ENCODE data around the gene CALM1.

The CALM1 gene

DNA sequence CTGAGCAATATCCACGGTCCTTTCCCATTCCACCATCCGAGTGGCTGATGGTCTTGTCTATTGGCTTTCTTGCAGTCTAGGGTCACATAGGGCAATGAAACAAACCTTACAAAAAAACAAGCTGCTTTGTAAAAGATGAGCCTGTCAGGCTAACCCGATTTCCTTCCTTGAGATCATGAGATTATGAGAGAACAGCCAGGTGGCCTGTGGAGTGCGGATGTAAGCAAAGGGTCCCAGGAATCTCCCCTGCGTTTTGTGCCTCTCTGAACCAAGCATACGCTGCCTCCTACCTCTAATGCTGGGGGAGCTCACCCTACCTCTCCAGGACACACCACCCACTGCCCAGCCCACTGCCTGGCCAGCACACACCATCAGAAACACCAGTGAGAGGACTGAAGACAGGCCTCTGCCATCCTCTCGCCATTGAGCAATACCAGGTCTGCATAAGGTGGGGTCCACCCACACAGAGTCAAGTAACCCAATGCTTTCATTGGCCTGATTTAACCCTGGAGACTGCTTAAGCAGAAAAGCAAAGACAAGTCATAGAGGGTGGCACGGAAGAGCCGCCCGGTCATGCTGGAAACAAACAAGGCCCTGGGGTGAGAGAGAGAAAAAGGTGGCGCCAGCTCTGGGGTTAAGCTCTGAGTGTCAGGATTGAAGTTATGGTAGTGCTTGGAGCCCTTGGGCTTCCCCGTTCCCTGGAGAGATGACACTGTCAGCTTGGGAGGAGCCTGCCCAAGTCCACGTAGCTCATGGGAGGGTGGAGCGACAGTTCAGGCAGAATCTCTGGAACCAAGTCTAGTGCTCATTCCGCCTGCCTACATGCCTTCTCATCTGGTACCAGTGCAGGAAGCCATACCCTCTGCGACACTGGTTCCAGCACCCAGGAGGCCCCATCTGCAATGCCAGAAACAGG, 46.6 kb downstream of the CALM1 start:
- DNase-seq (ENCODE audit: low spot score) = no peak
- in situ Hi-C loops (cut with MboI; ENCODE audit: low pct_unique_long_range_greater_than_20kb, low sequenced_read_pairs, unreplicated experiment) = no loop called here
- TF ChIP-seq, protein P1, sequence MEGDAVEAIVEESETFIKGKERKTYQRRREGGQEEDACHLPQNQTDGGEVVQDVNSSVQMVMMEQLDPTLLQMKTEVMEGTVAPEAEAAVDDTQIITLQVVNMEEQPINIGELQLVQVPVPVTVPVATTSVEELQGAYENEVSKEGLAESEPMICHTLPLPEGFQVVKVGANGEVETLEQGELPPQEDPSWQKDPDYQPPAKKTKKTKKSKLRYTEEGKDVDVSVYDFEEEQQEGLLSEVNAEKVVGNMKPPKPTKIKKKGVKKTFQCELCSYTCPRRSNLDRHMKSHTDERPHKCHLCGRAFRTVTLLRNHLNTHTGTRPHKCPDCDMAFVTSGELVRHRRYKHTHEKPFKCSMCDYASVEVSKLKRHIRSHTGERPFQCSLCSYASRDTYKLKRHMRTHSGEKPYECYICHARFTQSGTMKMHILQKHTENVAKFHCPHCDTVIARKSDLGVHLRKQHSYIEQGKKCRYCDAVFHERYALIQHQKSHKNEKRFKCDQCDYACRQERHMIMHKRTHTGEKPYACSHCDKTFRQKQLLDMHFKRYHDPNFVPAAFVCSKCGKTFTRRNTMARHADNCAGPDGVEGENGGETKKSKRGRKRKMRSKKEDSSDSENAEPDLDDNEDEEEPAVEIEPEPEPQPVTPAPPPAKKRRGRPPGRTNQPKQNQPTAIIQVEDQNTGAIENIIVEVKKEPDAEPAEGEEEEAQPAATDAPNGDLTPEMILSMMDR (IDR thresholded peaks at IDR 0.05; ENCODE audit: extremely low read depth, insufficient read depth, missing control alignments) = no peak

DNA sequence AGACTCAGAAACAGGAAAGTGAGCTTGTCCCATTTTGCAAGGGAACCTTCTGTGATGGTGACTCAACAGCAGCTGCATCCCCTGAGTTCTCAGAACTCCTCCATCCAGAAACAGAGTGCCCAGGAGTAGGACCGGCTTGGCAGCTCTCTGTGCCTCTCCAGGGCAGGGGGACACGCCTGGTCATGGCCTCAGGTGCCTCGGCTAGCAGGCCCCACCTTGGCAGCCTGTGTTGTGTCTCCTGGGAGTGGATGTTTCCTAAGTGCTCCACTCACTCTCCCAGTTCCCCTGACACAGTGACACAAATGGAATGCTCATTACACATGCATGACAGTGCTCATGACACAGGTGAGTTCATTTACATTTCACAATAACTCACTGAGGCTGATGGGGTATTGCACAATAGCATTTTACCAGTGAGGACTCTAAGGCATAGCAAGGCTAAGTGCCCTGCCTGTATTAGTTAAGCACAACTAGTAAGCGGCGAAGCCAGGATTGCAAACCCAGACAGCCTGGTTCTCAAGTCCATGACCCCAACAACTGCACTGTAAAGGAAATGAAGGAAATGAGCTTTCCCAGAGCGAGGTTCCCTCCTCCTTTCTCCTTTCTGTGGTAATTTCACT, 47.4 kb downstream of the CALM1 start:
- DNase-seq (ENCODE audit: low spot score) = no peak
- in situ Hi-C loops (cut with MboI; ENCODE audit: low pct_unique_long_range_greater_than_20kb, low sequenced_read_pairs, unreplicated experiment) = no loop called here
- TF ChIP-seq, protein P1 (IDR thresholded peaks at IDR 0.05; ENCODE audit: extremely low read depth, insufficient read depth, missing control alignments) = no peak

DNA sequence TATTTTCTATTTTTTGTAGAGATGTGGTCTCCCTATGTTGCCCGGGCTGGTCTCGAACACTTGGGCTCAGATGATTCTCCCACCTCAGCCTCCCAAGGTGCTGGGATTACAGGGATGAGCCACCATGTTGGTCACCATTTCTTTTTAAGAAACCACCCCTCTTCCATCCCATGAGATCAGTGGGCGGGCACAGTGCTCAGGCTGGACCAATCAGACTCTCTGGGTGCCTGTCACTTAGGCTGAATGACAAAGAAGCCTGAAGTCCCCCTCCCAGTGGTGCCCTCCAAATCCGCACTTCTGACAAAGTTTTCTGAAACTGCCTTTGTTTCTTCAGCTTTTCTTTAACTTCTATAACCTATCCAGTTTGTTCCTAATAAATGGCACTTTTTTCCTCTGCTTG, 48.2 kb downstream of the CALM1 start:
- TF ChIP-seq, protein P1 (IDR thresholded peaks at IDR 0.05; ENCODE audit: extremely low read depth, insufficient read depth, missing control alignments) = no peak
- DNase-seq (ENCODE audit: low spot score) = no peak
- in situ Hi-C loops (cut with MboI; ENCODE audit: low pct_unique_long_range_greater_than_20kb, low sequenced_read_pairs, unreplicated experiment) = no loop called here

DNA sequence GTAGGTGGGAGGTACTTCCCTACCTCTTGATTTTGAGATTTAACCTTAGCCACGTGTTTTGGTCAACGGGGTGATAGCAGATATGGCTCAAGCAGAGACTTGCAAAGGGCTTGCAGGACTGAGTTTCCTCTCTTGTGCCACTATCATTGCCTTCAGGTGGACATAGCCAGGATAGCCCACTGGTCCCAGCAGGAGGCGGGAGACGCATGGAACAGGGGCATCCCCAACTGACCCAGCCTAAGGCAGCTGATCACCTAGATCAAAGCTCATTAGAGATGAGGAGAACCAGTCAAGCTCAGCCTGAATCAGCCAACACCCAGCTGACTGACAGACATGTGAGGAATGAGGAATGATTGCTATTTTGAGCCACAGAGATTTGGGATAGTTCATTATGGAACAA, 49.6 kb downstream of the CALM1 start:
- in situ Hi-C loops (cut with MboI; ENCODE audit: low pct_unique_long_range_greater_than_20kb, low sequenced_read_pairs, unreplicated experiment) = no loop called here
- TF ChIP-seq, protein P1 (IDR thresholded peaks at IDR 0.05; ENCODE audit: extremely low read depth, insufficient read depth, missing control alignments) = no peak
- no peak for DNase-seq (ENCODE audit: low spot score)

DNA sequence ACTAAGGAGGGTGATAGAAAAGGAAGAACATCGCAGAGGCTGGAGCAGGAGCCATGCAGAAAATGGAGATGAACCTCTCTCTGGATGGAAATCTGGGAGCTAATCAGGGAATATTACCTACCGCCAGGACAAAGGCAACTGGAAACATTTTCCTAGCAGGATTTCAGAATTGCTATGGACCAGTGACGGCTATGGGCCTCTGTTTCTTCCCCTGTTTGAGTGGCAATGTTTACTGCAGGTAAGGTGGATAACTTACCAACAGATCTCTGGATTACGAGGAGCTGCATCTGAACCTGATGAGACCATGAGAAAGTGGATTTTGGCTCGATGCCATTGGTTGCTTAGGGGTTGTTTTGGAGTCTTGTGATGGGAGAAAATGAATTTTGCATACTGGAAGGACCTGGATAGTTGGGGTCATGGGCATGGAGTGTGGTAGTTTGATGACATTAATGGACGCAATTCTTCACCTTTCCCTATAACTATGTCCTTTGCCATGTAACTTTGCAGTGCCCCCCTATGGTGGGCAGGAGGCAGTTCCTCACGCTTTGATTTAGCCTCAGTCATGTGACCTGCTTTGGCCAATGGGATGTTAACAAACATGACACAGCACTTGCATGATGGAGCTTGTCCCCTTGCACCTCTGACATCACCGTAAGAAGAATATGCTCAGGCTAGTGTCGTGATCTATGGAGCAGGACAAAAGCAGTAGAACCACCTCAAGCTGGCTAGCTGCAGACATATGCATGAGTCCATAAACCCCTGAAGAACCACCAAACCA, 51.1 kb downstream of the CALM1 start:
- TF ChIP-seq, protein P1 (IDR thresholded peaks at IDR 0.05; ENCODE audit: extremely low read depth, insufficient read depth, missing control alignments) = no peak
- DNase-seq (ENCODE audit: low spot score) = no peak
- in situ Hi-C loops (cut with MboI; ENCODE audit: low pct_unique_long_range_greater_than_20kb, low sequenced_read_pairs, unreplicated experiment) = no loop called here

DNA sequence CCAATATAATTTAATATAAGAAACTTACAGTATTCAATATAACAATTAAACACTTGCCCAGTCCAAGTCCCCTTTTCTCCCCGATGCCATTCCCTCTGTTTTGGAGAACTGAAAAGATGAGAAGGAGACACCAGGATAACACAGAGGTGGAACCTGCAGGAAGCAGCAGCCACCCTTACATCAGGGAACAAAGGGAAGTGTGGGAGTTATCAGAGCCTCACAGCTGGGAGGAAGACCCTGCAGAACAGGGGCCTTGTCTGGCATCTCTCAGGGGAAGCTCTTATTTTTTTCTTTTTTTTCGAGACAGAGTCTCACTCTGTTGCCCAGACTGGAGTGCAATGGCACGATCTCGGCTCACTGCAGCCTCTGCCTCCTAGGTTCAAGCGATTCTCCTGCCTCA, 52.6 kb downstream of the CALM1 start:
- TF ChIP-seq, protein P1 (IDR thresholded peaks at IDR 0.05; ENCODE audit: extremely low read depth, insufficient read depth, missing control alignments) = no peak
- DNase-seq (ENCODE audit: low spot score) = no peak
- in situ Hi-C loops (cut with MboI; ENCODE audit: low pct_unique_long_range_greater_than_20kb, low sequenced_read_pairs, unreplicated experiment) = no loop called here
